HCT116 (cell line): ENCODE data around the gene PGPEP1. TPM values are rescaled to one million over a fixed set of nuclear protein-coding genes. Genes with fewer than 3 reads are reported as not detected.
A peak's percentile ranks its signal among the peaks of the same experiment; 100 is the strongest.

Experiments
- ATAC-seq: fragments of 200-7000 bp; cut with Tn5 transposase; 2 replicates; pipeline ENCODE4 v1.9.1; 2020; ENCODE audit warnings: mild to moderate bottlenecking, moderate library complexity
- BruUV-seq: library from RNA; stranded (reverse); fragments of 400-500 nt; replicated peaks from 2 replicates; lab custom pipeline; 2021; lab: Mats Ljungman, UMichigan
- CTCF ChIA-PET: fragments of 300-600 bp; sonication (Branson Sonifier 250); formaldehyde crosslinking; loops from one replicate; lab custom pipeline; 2021; ENCODE audit warnings: antibody characterized with exemption; lab: Charles Lee
- POLR2A ChIA-PET: fragments of 300-600, 350-600 bp; sonication (Branson Sonifier 250); formaldehyde crosslinking; loops from one replicate; lab custom pipeline; 2021; ENCODE audit warnings: antibody characterized with exemption; lab: Charles Lee
- RAD21 ChIA-PET, 2 experiments: fragments of 300-600 bp; sonication (Branson Sonifier 250); formaldehyde crosslinking; loops; one replicate each; lab custom pipeline; 2023; ENCODE audit warnings: low total read pairs in 2 of 2; ENCODE audit not compliant: uncharacterized antibody in 2 of 2, unreplicated experiment in 2 of 2, low non-redundant PET in 1 of 2; lab: Charles Lee
- DNase-seq: peaks from one replicate; pipeline ENCODE4 v3.0.0-alpha.2; 2010; ENCODE audit warnings: low read depth, low spot score
- H2AFZ ChIP-seq: fragments of 200-600 bp; shearing (Covaris generic), sonication (generic); 2 replicates; pipeline ENCODE4 v1.6.1; 2017; ENCODE audit warnings: low read depth, mixed run types, mixed read lengths, antibody characterized with exemption, low read length; ENCODE audit not compliant: poor library complexity, severe bottlenecking
- H3K27ac ChIP-seq: 2 replicates; pipeline ENCODE4 v1.5.1; 2012; ENCODE audit warnings: low read depth, low read length
- H3K27me3 ChIP-seq: fragments of 200-600 bp; sonication (generic); 2 replicates; pipeline ENCODE4 v1.6.1; 2016; ENCODE audit warnings: mixed run types, low read length, mixed read lengths; ENCODE audit not compliant: insufficient read depth
- H3K36me3 ChIP-seq, 2 experiments: fragments of 200-500 bp in 1 of 2; fragments of 200-600 bp in 1 of 2; sonication (Bioruptor generic) in 1 of 2; sonication (generic) in 1 of 2; 2 replicates each; pipeline versions ENCODE4 v1.5.1 to v1.6.1; 2014 to 2016; ENCODE audit warnings: low read length in 2 of 2, inconsistent platforms in 1 of 2, mixed read lengths in 1 of 2, mixed run types in 1 of 2; ENCODE audit not compliant: insufficient read depth in 2 of 2, control insufficient read depth in 1 of 2
- H3K4me1 ChIP-seq, 2 experiments: fragments of 200-600 bp in 1 of 2; sonication (generic) in 1 of 2; 2 replicates each; pipeline versions ENCODE4 v1.5.1 to v1.6.1; 2012 to 2017; ENCODE audit warnings: low read length in 2 of 2, inconsistent platforms in 1 of 2, mild to moderate bottlenecking in 1 of 2, mixed read lengths in 1 of 2, mixed run types in 1 of 2, moderate library complexity in 1 of 2; ENCODE audit not compliant: insufficient read depth in 2 of 2, control insufficient read depth in 1 of 2
- H3K4me2 ChIP-seq: fragments of 200-600 bp; sonication (generic); 2 replicates; pipeline ENCODE4 v1.6.1; 2017; ENCODE audit warnings: mixed run types, low read length, mixed read lengths
- H3K4me3 ChIP-seq, 2 experiments: fragments of 200-600 bp in 1 of 2; sonication (generic) in 1 of 2; replicated peaks in 1 of 2; 2 replicates each; pipeline ENCODE4 v1.5.1; 2011 to 2016; ENCODE audit warnings: low read length in 2 of 2, control low read depth in 1 of 2, low read depth in 1 of 2, mild to moderate bottlenecking in 1 of 2, mixed read lengths in 1 of 2, mixed run types in 1 of 2
- H3K79me2 ChIP-seq: fragments of 200-600 bp; sonication (generic); 2 replicates; pipeline ENCODE4 v1.6.1; 2017; ENCODE audit warnings: mild to moderate bottlenecking, mixed run types, low read length, moderate library complexity, mixed read lengths; ENCODE audit not compliant: insufficient read depth
- H3K9ac ChIP-seq: fragments of 200-600 bp; sonication (generic); 2 replicates; pipeline ENCODE4 v1.6.1; 2016; ENCODE audit warnings: low read length, mixed read lengths
- H3K9me2 ChIP-seq: fragments of 200-600 bp; sonication (generic), shearing (Covaris generic); 2 replicates; pipeline ENCODE4 v1.6.1; 2017; ENCODE audit warnings: mixed run types, mild to moderate bottlenecking, moderate library complexity; ENCODE audit not compliant: insufficient read depth
- H3K9me3 ChIP-seq, 2 experiments: fragments of 200-500 bp in 1 of 2; fragments of 200-600 bp in 1 of 2; sonication (Bioruptor generic) in 1 of 2; sonication (generic) in 1 of 2; 2 replicates each; pipeline ENCODE4 v1.6.1; 2014 to 2017; ENCODE audit warnings: low read length in 2 of 2, mixed read lengths in 2 of 2, inconsistent platforms in 1 of 2, low read depth in 1 of 2, mild to moderate bottlenecking in 1 of 2, mixed run types in 1 of 2, moderate library complexity in 1 of 2; ENCODE audit not compliant: control insufficient read depth in 1 of 2, insufficient read depth in 1 of 2
- H4K20me1 ChIP-seq: fragments of 200-600 bp; sonication (generic), shearing (Covaris generic); 2 replicates; pipeline ENCODE4 v1.6.1; 2017; ENCODE audit warnings: mixed run types, mild to moderate bottlenecking, moderate library complexity; ENCODE audit not compliant: insufficient read depth
- ATF3 ChIP-seq: IDR thresholded peaks from 2 replicates; pipeline ENCODE4 v1.6.1; 2012
- EGR1 ChIP-seq: IDR thresholded peaks from 2 replicates; pipeline ENCODE4 v1.6.1; 2012; ENCODE audit warnings: low read depth
- ELF1 ChIP-seq: IDR thresholded peaks from 2 replicates; pipeline ENCODE4 v1.6.1; 2012; ENCODE audit warnings: low read depth, borderline replicate concordance
- EZH2phosphoT487 ChIP-seq: fragments of 200-600 bp; IDR thresholded peaks from 2 replicates; pipeline ENCODE4 v1.6.1; 2018; ENCODE audit warnings: antibody characterized with exemption, borderline replicate concordance
- JUND ChIP-seq: IDR thresholded peaks from 2 replicates; pipeline ENCODE4 v1.6.1; 2012
- POLR2AphosphoS5 ChIP-seq: IDR thresholded peaks from 2 replicates; pipeline ENCODE4 v1.6.1; 2011; ENCODE audit warnings: mild to moderate bottlenecking, low read depth, low read length, moderate library complexity
- SP1 ChIP-seq: IDR thresholded peaks from 2 replicates; pipeline ENCODE4 v1.6.1; 2012; ENCODE audit warnings: low read depth
- ZFX ChIP-seq: fragments of 450-650 bp; IDR thresholded peaks from 2 replicates; pipeline ENCODE4 v1.6.1; 2017
- intact Hi-C: fragments of 100-400 bp; cut with micrococcal nuclease; formaldehyde crosslinking; loops from 2 replicates; pipeline ENCODE4 v1.10.0; 2022
- total RNA-seq: library from RNA; stranded (reverse); gene quantifications from one replicate; pipeline ENCODE4 v1.2.1, GENCODE V29; 2021; ENCODE audit not compliant: unreplicated experiment
- TF ChIP-seq, protein P1 (sequence below), 3 experiments: fragments of 200-600 bp in 1 of 3; sonication (generic) in 1 of 3; IDR thresholded peaks in 2 of 3; conservative IDR thresholded peaks in 1 of 3; 2 replicates each; pipeline ENCODE4 v1.5.1; 2012 to 2017; ENCODE audit warnings: low read depth in 2 of 3, low read length in 2 of 3, antibody characterized with exemption in 1 of 3, borderline replicate concordance in 1 of 3, control low read depth in 1 of 3, mild to moderate bottlenecking in 1 of 3, mixed read lengths in 1 of 3, mixed run types in 1 of 3, moderate library complexity in 1 of 3; ENCODE audit not compliant: insufficient read depth in 1 of 3
- TF ChIP-seq, protein P2 (sequence below): IDR thresholded peaks from 2 replicates; pipeline ENCODE4 v1.6.1; 2012

Gene PGPEP1
- total RNA-seq, 1 experiment from 2014 or later: 30.9 TPM

DNA sequence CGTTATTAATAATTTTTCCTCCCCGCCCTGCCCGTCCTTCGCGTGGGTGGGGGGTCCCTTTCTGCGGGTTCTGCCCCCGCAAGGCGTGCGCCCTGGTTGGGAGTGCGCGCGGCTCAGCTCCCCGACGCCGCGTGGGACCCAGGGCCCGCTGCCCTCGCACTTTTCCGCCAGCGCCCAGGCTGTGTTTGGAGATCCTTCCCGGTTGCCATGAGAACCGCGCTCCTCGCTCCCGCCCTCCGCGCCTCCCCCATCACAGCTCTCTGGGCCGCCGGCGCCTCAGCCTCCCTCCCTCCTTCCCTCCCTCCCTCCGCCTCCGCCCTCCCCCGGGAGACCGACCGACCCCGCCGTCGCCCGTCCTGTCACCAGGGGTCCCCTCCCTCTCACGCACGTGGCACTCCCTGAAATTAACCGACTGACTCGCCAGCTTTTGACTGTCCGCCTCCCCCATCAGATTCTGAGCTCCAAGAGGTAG, 76.4 kb downstream of the PGPEP1 start (continued):
- no peak for TF ChIP-seq ELF1
- TF ChIP-seq ATF3: no peak

DNA sequence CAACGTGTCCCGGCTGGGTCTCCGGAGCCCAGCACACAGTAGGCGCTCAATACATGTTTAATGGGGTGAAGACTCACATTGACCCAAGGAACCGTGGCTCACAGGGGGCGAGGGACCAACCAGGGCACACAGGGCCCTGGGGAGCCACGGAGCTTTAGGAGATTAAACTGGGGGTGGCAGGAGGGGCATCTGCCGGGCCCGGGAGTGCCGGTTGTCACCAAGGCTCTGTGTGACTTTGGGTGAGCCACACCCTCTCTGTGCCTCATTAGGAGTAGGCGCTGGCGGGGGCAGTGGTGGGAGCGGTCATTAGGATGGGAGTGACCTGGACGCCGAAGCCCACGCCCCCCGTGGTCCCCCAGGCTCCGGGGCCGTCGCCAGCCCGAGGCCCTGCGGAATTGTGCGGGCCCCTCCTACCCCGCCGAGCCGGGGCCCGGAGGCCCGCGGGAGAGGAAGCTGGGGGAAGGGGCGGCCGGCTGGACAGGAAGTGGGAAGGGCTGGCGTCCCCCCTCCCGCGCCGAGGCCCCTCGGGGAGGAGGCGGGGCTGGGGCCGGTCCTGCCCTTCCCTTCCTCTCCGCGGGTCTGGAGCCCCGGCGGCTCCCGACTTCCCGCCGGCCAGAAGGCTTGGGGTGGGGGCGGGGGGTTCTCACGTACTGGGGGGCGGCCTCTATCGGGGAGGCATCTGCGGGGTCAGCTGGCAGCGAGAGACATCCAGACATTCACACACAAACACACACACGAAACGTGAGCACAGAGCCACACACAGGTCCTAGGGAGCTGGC, 77.0 kb downstream of the PGPEP1 start:
- CTCF ChIA-PET: interaction anchor here (0.6 to 3.5 kb wide), 9 partner anchors 28 to 498 kb away, joined by 3 to 11 read pairs (median 3); partner anchors contain the start of genes GDF15 and IQCN

More for the DNA sequence above, 77.0 kb downstream of the PGPEP1 start:
- no TSS peak for BruUV-seq
- ChIA-PET POLR2A (interaction anchor here (0.6 to 5.4 kb wide), 11 partner anchors 14 to 142 kb away, joined by 3 to 45 read pairs (median 6); partner anchors contain the start of genes GDF15, JUND and KXD1), RAD21 (no interaction called here)
- Histone ChIP-seq H4K20me1 (no peaks in the 10 kb centered on the region), H3K9me2 (no peaks in the 10 kb centered on the region), H3K9me3 (no peaks in the 10 kb centered on the region), H3K9ac (peak overlapping the region; percentile 96), H3K4me1 (peaks cover 54 to 85% of the 10 kb centered on the region in 2 experiments), H3K4me3 (peak overlapping the region; percentile 53 to 92), H3K27ac (peak overlapping the region; percentile 98), H2AFZ (no peak overlapping the region), H3K36me3 (no peaks in the 10 kb centered on the region), H3K4me2 (peak overlapping the region; percentile 100), H3K27me3 (no peaks in the 10 kb centered on the region), H3K79me2 (peaks cover 31% of the 10 kb centered on the region)
- TF ChIP-seq, protein P1, sequence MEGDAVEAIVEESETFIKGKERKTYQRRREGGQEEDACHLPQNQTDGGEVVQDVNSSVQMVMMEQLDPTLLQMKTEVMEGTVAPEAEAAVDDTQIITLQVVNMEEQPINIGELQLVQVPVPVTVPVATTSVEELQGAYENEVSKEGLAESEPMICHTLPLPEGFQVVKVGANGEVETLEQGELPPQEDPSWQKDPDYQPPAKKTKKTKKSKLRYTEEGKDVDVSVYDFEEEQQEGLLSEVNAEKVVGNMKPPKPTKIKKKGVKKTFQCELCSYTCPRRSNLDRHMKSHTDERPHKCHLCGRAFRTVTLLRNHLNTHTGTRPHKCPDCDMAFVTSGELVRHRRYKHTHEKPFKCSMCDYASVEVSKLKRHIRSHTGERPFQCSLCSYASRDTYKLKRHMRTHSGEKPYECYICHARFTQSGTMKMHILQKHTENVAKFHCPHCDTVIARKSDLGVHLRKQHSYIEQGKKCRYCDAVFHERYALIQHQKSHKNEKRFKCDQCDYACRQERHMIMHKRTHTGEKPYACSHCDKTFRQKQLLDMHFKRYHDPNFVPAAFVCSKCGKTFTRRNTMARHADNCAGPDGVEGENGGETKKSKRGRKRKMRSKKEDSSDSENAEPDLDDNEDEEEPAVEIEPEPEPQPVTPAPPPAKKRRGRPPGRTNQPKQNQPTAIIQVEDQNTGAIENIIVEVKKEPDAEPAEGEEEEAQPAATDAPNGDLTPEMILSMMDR (IDR thresholded peaks at IDR 0.05 in 2 of 3, conservative IDR thresholded peaks at IDR 0.05 in 1 of 3; ENCODE audit: borderline replicate concordance in 1 of 3, insufficient read depth in 1 of 3, low read depth in 2 of 3, low read length in 2 of 3): no peak
- TF ChIP-seq EGR1: peak; percentile 25; the same call in 1 of the 2 replicates
- TF ChIP-seq ZFX: peak; percentile 49
- peak; percentile 59 for TF ChIP-seq POLR2AphosphoS5
- TF ChIP-seq, protein P2, sequence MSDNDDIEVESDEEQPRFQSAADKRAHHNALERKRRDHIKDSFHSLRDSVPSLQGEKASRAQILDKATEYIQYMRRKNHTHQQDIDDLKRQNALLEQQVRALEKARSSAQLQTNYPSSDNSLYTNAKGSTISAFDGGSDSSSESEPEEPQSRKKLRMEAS: peak; percentile 48; the same call in 1 of the 2 replicates
- no peak for TF ChIP-seq JUND
- peak; percentile 8; the same call in 1 of the 2 replicates for TF ChIP-seq SP1
- no peak for TF ChIP-seq EZH2phosphoT487
- no peak for DNase-seq
- ATAC-seq: peak; percentile 49
- intact Hi-C loops: no loop called here
